ENCODE data around the gene PPP4R1. TPM values are rescaled to one million over a fixed set of nuclear protein-coding genes. Genes with fewer than 3 reads are reported as not detected.

The PPP4R1 gene
- total and polyA plus RNA-seq, 5 donors from 2014 or later = 8.9 to 59.7 (median 17.9) TPM

- H3K27me3 Mint-ChIP-seq = no peaks in the 10 kb centered on the region
- H3K36me3 Mint-ChIP-seq = no peaks in the 10 kb centered on the region
- no peak overlapping the region for H3K4me3 ChIP-seq (ENCODE audit: low read depth, low read length)
- peaks cover 8 to 14% (median 11%) of the 10 kb centered on the region in 4 donors for H3K4me1 Mint-ChIP-seq
- H3K4me3 Mint-ChIP-seq = peak overlapping the region in 1 of 4 donors; percentile 40
- peaks cover 14% of the 10 kb centered on the region for H3K4me1 ChIP-seq (ENCODE audit: control insufficient read depth, insufficient read depth, low read length, poor library complexity, severe bottlenecking)
- H3K27ac Mint-ChIP-seq = no peak overlapping the region
- H3K27ac ChIP-seq (ENCODE audit: insufficient read depth, low read length, poor library complexity, severe bottlenecking) = no peak overlapping the region
- DNase-seq (peak in 1 of 3 donors; percentile 56), ATAC-seq (ENCODE audit: low read depth in 2 of 2) (peak; percentile 44 to 60)
- no peaks in the 10 kb centered on the region for H3K27me3 ChIP-seq (ENCODE audit: control insufficient read depth, insufficient read depth, low read length)
- H3K9me3 ChIP-seq (ENCODE audit: control insufficient read depth in 2 of 2, low read length in 2 of 2) = no peaks in the 10 kb centered on the region
- H3K36me3 ChIP-seq (ENCODE audit: control insufficient read depth, insufficient read depth, low read length) = no peaks in the 10 kb centered on the region
- no peaks in the 10 kb centered on the region for H3K9me3 Mint-ChIP-seq
These were observed 5.2 kb upstream of the PPP4R1 start for GRCh38 chr18:9619545-9619944.

- H3K36me3 Mint-ChIP-seq = no peaks in the 10 kb centered on the region
- no peaks in the 10 kb centered on the region for H3K27me3 Mint-ChIP-seq
- DNase-seq (no peak), ATAC-seq (ENCODE audit: low read depth in 2 of 2) (no peak)
- peaks cover 14% of the 10 kb centered on the region for H3K4me1 ChIP-seq (ENCODE audit: control insufficient read depth, insufficient read depth, low read length, poor library complexity, severe bottlenecking)
- no peak overlapping the region for H3K27ac Mint-ChIP-seq
- no peaks in the 10 kb centered on the region for H3K27me3 ChIP-seq (ENCODE audit: control insufficient read depth, insufficient read depth, low read length)
- no peak overlapping the region for H3K27ac ChIP-seq (ENCODE audit: insufficient read depth, low read length, poor library complexity, severe bottlenecking)
- no peak overlapping the region for H3K4me3 ChIP-seq (ENCODE audit: low read depth, low read length)
- H3K4me3 Mint-ChIP-seq = peak overlapping the region in 1 of 4 donors; percentile 40
- no peaks in the 10 kb centered on the region for H3K9me3 ChIP-seq (ENCODE audit: control insufficient read depth in 2 of 2, low read length in 2 of 2)
- no peaks in the 10 kb centered on the region for H3K9me3 Mint-ChIP-seq
- peaks cover 8 to 14% (median 11%) of the 10 kb centered on the region in 4 donors for H3K4me1 Mint-ChIP-seq
- H3K36me3 ChIP-seq (ENCODE audit: control insufficient read depth, insufficient read depth, low read length) = no peaks in the 10 kb centered on the region
These were observed 4.7 kb upstream of the PPP4R1 start for GRCh38 chr18:9619056-9619455.

GRCh38 chr18:9617006-9617542, 2.7 kb upstream of the PPP4R1 start:
- no peaks in the 10 kb centered on the region for H3K27me3 ChIP-seq (ENCODE audit: control insufficient read depth, insufficient read depth, low read length)
- no peak for DNase-seq
- Mint-ChIP-seq H3K27me3 (no peaks in the 10 kb centered on the region), H3K27ac (no peak overlapping the region), H3K4me1 (peaks cover 13 to 32% (median 27%) of the 10 kb centered on the region in 4 donors), H3K36me3 (peaks cover under 1% of the 10 kb centered on the region), H3K4me3 (peak overlapping the region in 1 of 4 donors; percentile 83), H3K9me3 (peaks cover 0 to 2% (median 0%) of the 10 kb centered on the region in 7 donors)
- no peaks in the 10 kb centered on the region for H3K9me3 ChIP-seq (ENCODE audit: control insufficient read depth in 2 of 2, low read length in 2 of 2)
- H3K4me3 ChIP-seq (ENCODE audit: low read depth, low read length) = no peak overlapping the region
- no peak overlapping the region for H3K27ac ChIP-seq (ENCODE audit: insufficient read depth, low read length, poor library complexity, severe bottlenecking)
- no peaks in the 10 kb centered on the region for H3K36me3 ChIP-seq (ENCODE audit: control insufficient read depth, insufficient read depth, low read length)
- H3K4me1 ChIP-seq (ENCODE audit: control insufficient read depth, insufficient read depth, low read length, poor library complexity, severe bottlenecking) = peaks cover 29% of the 10 kb centered on the region
- no peak for ATAC-seq (ENCODE audit: low read depth in 2 of 2)

GRCh38 chr18:9616049-9616448, 1.7 kb upstream of the PPP4R1 start:
- no peak overlapping the region for H3K27ac Mint-ChIP-seq
- DNase-seq = no peak
- H3K27ac ChIP-seq (ENCODE audit: insufficient read depth, low read length, poor library complexity, severe bottlenecking) = no peak overlapping the region
- H3K4me3 ChIP-seq (ENCODE audit: low read depth, low read length) = no peak overlapping the region
- ATAC-seq (ENCODE audit: low read depth in 2 of 2) = no peak
- no peaks in the 10 kb centered on the region for H3K27me3 ChIP-seq (ENCODE audit: control insufficient read depth, insufficient read depth, low read length)
- peaks cover 2% of the 10 kb centered on the region for H3K36me3 ChIP-seq (ENCODE audit: control insufficient read depth, insufficient read depth, low read length)
- no peaks in the 10 kb centered on the region for H3K27me3 Mint-ChIP-seq
- H3K4me1 ChIP-seq (ENCODE audit: control insufficient read depth, insufficient read depth, low read length, poor library complexity, severe bottlenecking) = peaks cover 30% of the 10 kb centered on the region
- H3K36me3 Mint-ChIP-seq = peaks cover 5% of the 10 kb centered on the region
- no peaks in the 10 kb centered on the region for H3K9me3 ChIP-seq (ENCODE audit: control insufficient read depth in 2 of 2, low read length in 2 of 2)
- H3K4me3 Mint-ChIP-seq = peak overlapping the region; percentile 89 to 92 (median 90)
- H3K9me3 Mint-ChIP-seq = peaks cover 0 to 2% (median 0%) of the 10 kb centered on the region in 7 donors
- peaks cover 15 to 38% (median 34%) of the 10 kb centered on the region in 4 donors for H3K4me1 Mint-ChIP-seq

GRCh38 chr18:9615280-9615797, 980 bp upstream of the PPP4R1 start:
- Histone ChIP-seq H3K27me3 (ENCODE audit: control insufficient read depth, insufficient read depth, low read length) (no peaks in the 10 kb centered on the region), H3K9me3 (ENCODE audit: control insufficient read depth in 2 of 2, low read length in 2 of 2) (no peaks in the 10 kb centered on the region), H3K4me3 (ENCODE audit: low read depth, low read length) (peak overlapping the region; percentile 41), H3K36me3 (ENCODE audit: control insufficient read depth, insufficient read depth, low read length) (peaks cover 3% of the 10 kb centered on the region), H3K4me1 (ENCODE audit: control insufficient read depth, insufficient read depth, low read length, poor library complexity, severe bottlenecking) (peaks cover 30% of the 10 kb centered on the region), H3K27ac (ENCODE audit: insufficient read depth, low read length, poor library complexity, severe bottlenecking) (peak overlapping the region; percentile 63)
- H3K4me1 Mint-ChIP-seq = peaks cover 15 to 44% (median 38%) of the 10 kb centered on the region in 4 donors
- peaks cover 0 to 2% (median 0%) of the 10 kb centered on the region in 7 donors for H3K9me3 Mint-ChIP-seq
- ATAC-seq (ENCODE audit: low read depth in 2 of 2) (no peak), DNase-seq (no peak)
- H3K27me3 Mint-ChIP-seq = no peaks in the 10 kb centered on the region
- peaks cover 7% of the 10 kb centered on the region for H3K36me3 Mint-ChIP-seq
- peak overlapping the region; percentile 89 to 92 (median 90) for H3K4me3 Mint-ChIP-seq
- H3K27ac Mint-ChIP-seq = peak overlapping the region; percentile 47 to 83 (median 69)

GRCh38 chr18:9613550-9614400, 584 bp downstream of the PPP4R1 start:
- peaks cover 23% of the 10 kb centered on the region for H3K4me1 ChIP-seq (ENCODE audit: control insufficient read depth, insufficient read depth, low read length, poor library complexity, severe bottlenecking)
- peaks cover 0 to 2% (median 0%) of the 10 kb centered on the region in 7 donors for H3K9me3 Mint-ChIP-seq
- no peaks in the 10 kb centered on the region for H3K27me3 ChIP-seq (ENCODE audit: control insufficient read depth, insufficient read depth, low read length)
- H3K4me3 Mint-ChIP-seq = peak overlapping the region; percentile 86 to 97 (median 94)
- peaks cover 12 to 49% (median 41%) of the 10 kb centered on the region in 4 donors for H3K4me1 Mint-ChIP-seq
- H3K27ac ChIP-seq (ENCODE audit: insufficient read depth, low read length, poor library complexity, severe bottlenecking) = peak overlapping the region; percentile 61
- DNase-seq (peak; percentile 26 to 54 (median 32)), ATAC-seq (ENCODE audit: low read depth in 2 of 2) (peak in 1 of 2 donors; percentile 8)
- H3K27me3 Mint-ChIP-seq = no peaks in the 10 kb centered on the region
- H3K36me3 Mint-ChIP-seq = peaks cover 7% of the 10 kb centered on the region
- peak overlapping the region; percentile 79 for H3K4me3 ChIP-seq (ENCODE audit: low read depth, low read length)
- no peaks in the 10 kb centered on the region for H3K9me3 ChIP-seq (ENCODE audit: control insufficient read depth in 2 of 2, low read length in 2 of 2)
- H3K36me3 ChIP-seq (ENCODE audit: control insufficient read depth, insufficient read depth, low read length) = peaks cover 3% of the 10 kb centered on the region
- peak overlapping the region; percentile 82 to 90 (median 88) for H3K27ac Mint-ChIP-seq

GRCh38 chr18:9612977-9613376, 1.4 kb downstream of the PPP4R1 start:
- peak overlapping the region; percentile 86 to 97 (median 94) for H3K4me3 Mint-ChIP-seq
- Histone ChIP-seq H3K4me3 (ENCODE audit: low read depth, low read length) (peak overlapping the region; percentile 79), H3K9me3 (ENCODE audit: control insufficient read depth in 2 of 2, low read length in 2 of 2) (no peaks in the 10 kb centered on the region), H3K4me1 (ENCODE audit: control insufficient read depth, insufficient read depth, low read length, poor library complexity, severe bottlenecking) (peaks cover 23% of the 10 kb centered on the region), H3K27me3 (ENCODE audit: control insufficient read depth, insufficient read depth, low read length) (no peaks in the 10 kb centered on the region), H3K36me3 (ENCODE audit: control insufficient read depth, insufficient read depth, low read length) (peaks cover 3% of the 10 kb centered on the region), H3K27ac (ENCODE audit: insufficient read depth, low read length, poor library complexity, severe bottlenecking) (peak overlapping the region; percentile 61)
- H3K9me3 Mint-ChIP-seq = peaks cover 0 to 2% (median 0%) of the 10 kb centered on the region in 7 donors
- H3K27ac Mint-ChIP-seq = peak overlapping the region; percentile 82 to 90 (median 88)
- no peaks in the 10 kb centered on the region for H3K27me3 Mint-ChIP-seq
- peaks cover 19 to 57% (median 48%) of the 10 kb centered on the region in 4 donors for H3K4me1 Mint-ChIP-seq
- peaks cover 13% of the 10 kb centered on the region for H3K36me3 Mint-ChIP-seq
- DNase-seq (peak in 2 of 3 donors; percentile 7 to 30), ATAC-seq (ENCODE audit: low read depth in 2 of 2) (no peak)
